Spleen (tissue), 11 donors: Measurements from ENCODE around the gene INKA2. TPM values are rescaled to one million over a fixed set of nuclear protein-coding genes. Genes with fewer than 3 reads are reported as not detected.
A peak's percentile ranks its signal among the peaks of the same experiment; 100 is the strongest.

Experiments
- DNase-seq: peaks from one replicate; pipeline ENCODE4 v3.0.0-alpha.2; 2020
- H3K27ac ChIP-seq, 8 donors: fragments of 200-600 bp; sonication (generic) in 7 of 8; 1 replicate in 4 of 8; 2 replicates in 4 of 8; pipeline versions ENCODE4 v1.5.0 to v1.8.0; 2016 to 2021; ENCODE audit warnings: inconsistent platforms in 4 of 8, mild to moderate bottlenecking in 4 of 8, moderate library complexity in 1 of 8
- H3K27me3 ChIP-seq, 7 donors: fragments of 200-600 bp; sonication (generic) in 6 of 7; replicated peaks in 1 of 7; 1 replicate in 4 of 7; 2 replicates in 3 of 7; pipeline versions ENCODE4 v1.5.0 to v1.8.0; 2016 to 2021; ENCODE audit warnings: inconsistent platforms in 3 of 7, mild to moderate bottlenecking in 1 of 7
- H3K36me3 ChIP-seq, 6 donors: fragments of 200-600 bp; sonication (generic) in 5 of 6; 1 replicate in 4 of 6; 2 replicates in 2 of 6; pipeline versions ENCODE4 v1.5.0 to v1.8.0; 2016 to 2021; ENCODE audit warnings: inconsistent platforms in 2 of 6
- H3K4me1 ChIP-seq, 6 donors: fragments of 200-600 bp; sonication (generic) in 5 of 6; 1 replicate in 3 of 6; 2 replicates in 3 of 6; pipeline versions ENCODE4 v1.5.0 to v1.8.0; 2016 to 2021; ENCODE audit warnings: inconsistent platforms in 3 of 6
- H3K4me3 ChIP-seq, 8 donors: fragments of 200-600 bp; sonication (generic) in 7 of 8; 1 replicate in 4 of 8; 2 replicates in 4 of 8; pipeline versions ENCODE4 v1.5.0 to v1.8.0; 2016 to 2021; ENCODE audit warnings: inconsistent platforms in 4 of 8, mild to moderate bottlenecking in 4 of 8, moderate library complexity in 2 of 8
- H3K9me3 ChIP-seq, 8 donors: fragments of 200-600 bp; sonication (generic) in 7 of 8; 1 replicate in 4 of 8; 2 replicates in 4 of 8; pipeline versions ENCODE4 v1.5.0 to v1.8.0; 2016 to 2021; ENCODE audit warnings: inconsistent platforms in 4 of 8
- POLR2A ChIP-seq, 3 donors: fragments of 450-650 bp; IDR thresholded peaks; one replicate each; pipeline ENCODE4 v1.5.1; 2017; ENCODE audit warnings: antibody characterized with exemption in 3 of 3, mild to moderate bottlenecking in 1 of 3
- POLR2AphosphoS5 ChIP-seq, 3 donors: sonication (generic); formaldehyde crosslinking; IDR thresholded peaks; one replicate each; pipeline ENCODE4 v1.5.1; 2017; ENCODE audit warnings: antibody characterized with exemption in 3 of 3
- WGBS, 5 donors: extraction: QIAGEN DNeasy Blood & Tissue Kit in 3 of 5; methylation state at CpG; one replicate each; pipeline versions ENCODE4 v1.1.5 to v1.1.7; 2013 to 2018; 5-methylcytosine and 5-hydroxymethylcytosine counted together
- intact Hi-C: fragments of 100-400 bp; cut with DNase I; formaldehyde crosslinking; loops from one replicate; pipeline ENCODE4 v1.15.0; 2023; ENCODE audit warnings: low total_unique reads
- polyA plus RNA-seq, 3 donors: library from polyadenylated mRNA; stranded (reverse); fragments of 200-250 nt; gene quantifications; one replicate each; pipeline ENCODE4 v1.2.1, GENCODE V29; 2013
- total RNA-seq, 7 donors: library from RNA; depleted of rRNA in 3 of 7; stranded (reverse); fragments of >200 nt in 3 of 7; fragmentation: NEBNext Ultra II Directional in 4 of 7; extraction: Animal tissue kit (Norgen Biotek cat#: 25700) in 4 of 7; gene quantifications; one replicate each; pipeline versions ENCODE4 v1.1.0 to v1.2.1, GENCODE V29; 2016 to 2021
- TF ChIP-seq, protein P1 (sequence below), 11 experiments: fragments of 200-600 bp in 7 of 11; fragments of 450-650 bp in 4 of 11; sonication (generic) in 4 of 11; IDR thresholded peaks in 8 of 11; conservative IDR thresholded peaks in 3 of 11; 1 replicate in 7 of 11; 2 replicates in 4 of 11; pipeline versions ENCODE4 v1.4.0 to v1.8.0; 2016 to 2021; ENCODE audit warnings: antibody characterized with exemption in 11 of 11, inconsistent platforms in 4 of 11, mild to moderate bottlenecking in 1 of 11
- donor health status: healthy with polysubstance abuse.
- donor health status: DM: no; HTN: no; CAD: no; lungs with moderate emphysema.
- donor health status: DM: no; HTN: no; CAD: no.
- donor health status: Bipolar disorder and iron deficiency.
- donor health status: healthy.
- donor health status: DM: no; HTN: no; CAD: no.
- donor health status: DM: yes; HTN: yes; CAD: no.

The INKA2 gene
- total and polyA plus RNA-seq, 10 donors = 0.41 to 12.5 (median 6.4) TPM

DNA sequence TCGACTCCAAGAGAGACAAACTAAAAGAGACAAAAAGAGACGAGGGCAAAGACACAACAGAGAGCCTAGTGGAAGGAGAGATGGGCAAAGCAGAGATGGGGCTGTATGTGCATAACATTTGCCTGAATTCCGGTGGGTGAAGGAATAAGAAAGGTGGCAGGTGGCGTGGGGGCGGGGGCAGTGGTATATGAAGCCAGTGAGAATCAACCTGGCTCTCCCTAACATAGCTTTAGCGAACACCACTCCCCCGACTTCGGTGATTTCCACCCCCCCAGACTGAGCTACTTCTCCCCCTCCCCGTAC is 1.1 kb downstream of the INKA2 start:
- DNase-seq = no peak
- peak overlapping the region in 7 of 8 donors; percentile 86 to 98 (median 90) for H3K27ac ChIP-seq

DNA sequence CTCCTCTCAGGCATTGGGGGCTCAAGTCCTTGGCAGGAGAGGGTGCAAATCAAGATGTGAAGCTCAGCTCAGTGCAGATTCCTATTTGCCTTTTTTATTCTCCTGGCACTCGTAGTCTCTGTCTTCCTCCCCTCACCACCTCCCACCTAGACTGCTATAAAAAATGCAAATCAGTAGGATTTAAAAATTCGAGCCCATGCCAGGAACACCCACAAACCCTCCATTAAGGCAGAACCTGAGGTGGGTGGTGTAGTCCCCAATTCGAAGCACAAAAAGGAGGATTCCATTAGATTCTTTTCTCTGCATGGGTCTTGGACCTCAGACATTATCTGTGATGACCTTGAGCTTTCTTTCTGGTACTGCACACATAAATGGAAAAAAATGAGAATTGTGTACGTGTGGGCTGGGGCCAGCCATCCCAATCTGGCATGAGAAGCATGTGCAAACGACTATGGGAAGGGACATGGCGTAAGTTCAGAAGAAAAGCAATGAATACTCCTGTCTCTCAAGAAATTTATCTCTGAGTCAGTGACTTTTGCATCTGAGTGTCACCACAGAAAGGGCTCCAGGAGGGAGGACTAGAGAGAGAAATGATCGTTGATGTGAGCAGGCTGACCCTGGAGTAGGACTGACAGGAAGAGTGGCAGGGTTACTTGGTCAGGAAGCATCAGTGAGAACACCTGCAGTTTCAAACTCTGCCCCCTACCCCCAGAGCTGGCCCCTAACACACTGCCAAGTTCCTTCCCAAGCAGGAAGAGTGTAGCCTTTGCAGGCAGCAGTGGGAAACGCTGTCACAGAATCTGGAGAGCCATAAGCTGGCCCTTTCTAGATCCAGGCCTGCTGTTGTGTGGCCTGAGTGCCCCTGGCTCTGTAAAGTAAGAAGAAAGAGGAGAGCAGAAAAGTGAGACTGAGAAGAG is 1.7 kb downstream of the INKA2 start:
- H3K36me3 ChIP-seq = no peaks in the 10 kb centered on the region
- WGBS, 5 donors = 40 to 60% (median 48%) methylated on average over 8 of the region's 8 CpGs
- DNase-seq = no peak
- H3K27me3 ChIP-seq = peaks cover 0 to 53% (median 14%) of the 10 kb centered on the region in 7 donors
- TF ChIP-seq POLR2A (IDR thresholded peaks at IDR 0.05) = no peak
- TF ChIP-seq, protein P1, sequence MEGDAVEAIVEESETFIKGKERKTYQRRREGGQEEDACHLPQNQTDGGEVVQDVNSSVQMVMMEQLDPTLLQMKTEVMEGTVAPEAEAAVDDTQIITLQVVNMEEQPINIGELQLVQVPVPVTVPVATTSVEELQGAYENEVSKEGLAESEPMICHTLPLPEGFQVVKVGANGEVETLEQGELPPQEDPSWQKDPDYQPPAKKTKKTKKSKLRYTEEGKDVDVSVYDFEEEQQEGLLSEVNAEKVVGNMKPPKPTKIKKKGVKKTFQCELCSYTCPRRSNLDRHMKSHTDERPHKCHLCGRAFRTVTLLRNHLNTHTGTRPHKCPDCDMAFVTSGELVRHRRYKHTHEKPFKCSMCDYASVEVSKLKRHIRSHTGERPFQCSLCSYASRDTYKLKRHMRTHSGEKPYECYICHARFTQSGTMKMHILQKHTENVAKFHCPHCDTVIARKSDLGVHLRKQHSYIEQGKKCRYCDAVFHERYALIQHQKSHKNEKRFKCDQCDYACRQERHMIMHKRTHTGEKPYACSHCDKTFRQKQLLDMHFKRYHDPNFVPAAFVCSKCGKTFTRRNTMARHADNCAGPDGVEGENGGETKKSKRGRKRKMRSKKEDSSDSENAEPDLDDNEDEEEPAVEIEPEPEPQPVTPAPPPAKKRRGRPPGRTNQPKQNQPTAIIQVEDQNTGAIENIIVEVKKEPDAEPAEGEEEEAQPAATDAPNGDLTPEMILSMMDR (IDR thresholded peaks at IDR 0.05 in 8 of 11, conservative IDR thresholded peaks at IDR 0.05 in 3 of 11) = no peak
- TF ChIP-seq POLR2AphosphoS5 (IDR thresholded peaks at IDR 0.05) = no peak
- intact Hi-C loops = no loop called here
- H3K27ac ChIP-seq = peak overlapping the region in 7 of 8 donors; percentile 86 to 98 (median 90)
- H3K9me3 ChIP-seq = no peaks in the 10 kb centered on the region
- H3K4me1 ChIP-seq = peaks cover 14 to 82% (median 65%) of the 10 kb centered on the region in 6 donors
- peak overlapping the region in 5 of 8 donors; percentile 50 to 79 (median 63) for H3K4me3 ChIP-seq

More for the DNA sequence above, 1.1 kb downstream of the INKA2 start:
- intact Hi-C loops = no loop called here
- Histone ChIP-seq H3K9me3 (no peaks in the 10 kb centered on the region), H3K4me1 (peaks cover 14 to 76% (median 62%) of the 10 kb centered on the region in 6 donors), H3K27me3 (peaks cover 0 to 53% (median 14%) of the 10 kb centered on the region in 7 donors), H3K36me3 (no peaks in the 10 kb centered on the region), H3K4me3 (peak overlapping the region; percentile 44 to 79 (median 62))
- TF ChIP-seq POLR2A (IDR thresholded peaks at IDR 0.05) (no peak), POLR2AphosphoS5 (IDR thresholded peaks at IDR 0.05) (no peak)
- 14 to 26% (median 25%) methylated on average over 9 of the region's 9 CpGs for WGBS, 5 donors

DNA sequence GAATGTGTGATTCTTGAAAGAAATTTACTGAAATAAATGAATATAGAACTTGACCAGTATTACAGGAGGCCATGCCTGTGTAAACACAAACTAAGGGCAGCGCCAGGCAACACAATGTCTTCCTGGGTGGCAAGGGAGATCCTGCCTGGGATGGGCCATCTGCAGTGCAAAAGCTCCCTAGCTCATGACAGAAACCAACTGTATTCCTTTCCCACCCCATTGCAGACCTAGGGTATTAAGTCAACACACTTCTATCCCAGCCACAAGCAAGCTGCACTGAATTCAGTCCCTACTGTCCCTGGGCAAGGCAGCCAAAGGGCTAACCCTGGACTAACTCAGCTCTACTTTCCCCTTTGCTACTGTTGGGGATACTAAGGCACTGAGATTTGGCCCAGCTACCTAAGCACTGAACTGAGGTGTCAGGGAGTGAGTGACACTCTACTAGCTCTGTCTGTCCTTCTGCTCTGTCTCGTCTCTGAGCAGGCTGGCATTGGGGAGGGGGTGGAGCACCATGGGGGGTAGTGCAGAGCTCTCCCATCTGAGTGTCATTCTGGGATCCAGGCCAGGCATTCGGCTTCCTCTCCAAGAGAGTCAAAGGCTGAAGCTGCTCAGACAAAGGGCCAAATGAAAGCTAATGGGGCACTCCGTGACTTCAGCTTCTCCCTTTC is 2.5 kb downstream of the INKA2 start:
- 60 to 68% (median 63%) methylated on average over 4 of the region's 4 CpGs for WGBS, 5 donors
- H3K4me3 ChIP-seq = no peak overlapping the region
- H3K36me3 ChIP-seq = no peaks in the 10 kb centered on the region
- peak overlapping the region in 6 of 8 donors; percentile 27 to 98 (median 87) for H3K27ac ChIP-seq
- TF ChIP-seq, protein P1 (IDR thresholded peaks at IDR 0.05 in 8 of 11, conservative IDR thresholded peaks at IDR 0.05 in 3 of 11) = no peak
- TF ChIP-seq POLR2AphosphoS5 (IDR thresholded peaks at IDR 0.05) (no peak), POLR2A (IDR thresholded peaks at IDR 0.05) (no peak)
- peaks cover 14 to 88% (median 67%) of the 10 kb centered on the region in 6 donors for H3K4me1 ChIP-seq
- DNase-seq = no peak
- H3K9me3 ChIP-seq = no peaks in the 10 kb centered on the region
- intact Hi-C loops = no loop called here
- H3K27me3 ChIP-seq = peaks cover 0 to 45% (median 14%) of the 10 kb centered on the region in 7 donors

DNA sequence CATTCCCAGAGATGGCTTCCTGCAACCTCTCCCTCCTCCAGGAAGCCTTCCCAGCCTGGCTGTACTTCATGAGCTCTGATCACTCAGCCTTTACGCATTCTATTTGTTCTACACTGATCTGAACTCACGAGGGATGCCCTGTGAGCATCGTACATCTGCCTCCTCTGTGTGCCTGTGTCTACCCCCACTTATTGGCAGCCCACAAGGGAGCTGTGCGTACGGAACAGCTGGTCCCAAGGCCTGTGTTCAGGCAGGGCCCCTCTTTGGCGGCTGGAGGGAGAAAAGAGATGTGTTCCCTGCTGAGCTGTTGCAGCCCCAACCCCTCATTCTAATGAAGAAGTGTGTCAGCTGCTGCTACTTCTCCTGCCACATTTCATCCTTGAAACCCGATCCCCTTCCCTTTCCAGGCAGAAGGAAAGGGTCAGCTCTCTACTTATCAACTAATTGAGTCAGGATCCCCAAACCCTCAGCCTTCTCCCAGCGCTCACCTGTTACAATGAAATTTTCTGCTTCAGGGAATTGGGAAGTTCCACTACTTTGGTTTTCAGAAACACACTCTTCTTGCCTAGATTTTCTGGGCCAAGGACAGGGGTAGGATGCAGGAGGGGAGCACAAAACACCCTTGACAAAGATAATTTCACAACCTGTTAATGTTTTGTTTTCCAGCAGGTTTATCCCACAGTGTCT is 3.2 kb downstream of the INKA2 start:
- WGBS, 5 donors = 62 to 81% (median 76%) methylated on average over 7 to 8 of the region's 8 CpGs
- Histone ChIP-seq H3K4me3 (no peak overlapping the region), H3K27ac (peak overlapping the region in 5 of 8 donors; percentile 44 to 98 (median 90)), H3K27me3 (peaks cover 0 to 38% (median 8%) of the 10 kb centered on the region in 7 donors), H3K4me1 (peaks cover 14 to 94% (median 67%) of the 10 kb centered on the region in 6 donors), H3K36me3 (no peaks in the 10 kb centered on the region), H3K9me3 (no peaks in the 10 kb centered on the region)
- DNase-seq = no peak
- TF ChIP-seq POLR2A (IDR thresholded peaks at IDR 0.05) = no peak
- TF ChIP-seq, protein P1 (IDR thresholded peaks at IDR 0.05 in 8 of 11, conservative IDR thresholded peaks at IDR 0.05 in 3 of 11) = no peak
- peak in 2 of 3 donors; percentile 45 to 65 for TF ChIP-seq POLR2AphosphoS5 (IDR thresholded peaks at IDR 0.05)
- intact Hi-C loops = no loop called here
